H9 (cell line): ENCODE measurements around the gene HES4. TPM values are rescaled to one million over a fixed set of nuclear protein-coding genes. Genes with fewer than 3 reads are reported as not detected.

Experiments
- DNase-seq: peaks from one replicate; pipeline ENCODE4 v3.0.0-alpha.2; 2017
- H2AFZ ChIP-seq: one replicate; pipeline ENCODE4 v1.6.1; 2013; ENCODE audit warnings: mild to moderate bottlenecking, low read length, control low read depth, moderate library complexity
- H2AK5ac ChIP-seq: 2 replicates; pipeline ENCODE4 v1.6.1; 2013; ENCODE audit warnings: low read length, control low read depth, mixed read lengths; ENCODE audit not compliant: insufficient read length
- H2BK120ac ChIP-seq: one replicate; pipeline ENCODE4 v1.6.1; 2013; ENCODE audit warnings: low read depth, mild to moderate bottlenecking, low read length, control low read depth, inconsistent platforms; ENCODE audit not compliant: poor library complexity, severe bottlenecking
- H2BK12ac ChIP-seq: 2 replicates; pipeline ENCODE4 v1.6.1; 2013; ENCODE audit warnings: low read length, control low read depth, mixed read lengths, low read depth; ENCODE audit not compliant: insufficient read length
- H2BK15ac ChIP-seq: 2 replicates; pipeline ENCODE4 v1.6.1; 2013; ENCODE audit warnings: low read depth, low read length, control low read depth
- H2BK20ac ChIP-seq: one replicate; pipeline ENCODE4 v1.6.1; 2013; ENCODE audit warnings: low read depth, mild to moderate bottlenecking, low read length, control low read depth, inconsistent platforms; ENCODE audit not compliant: poor library complexity, severe bottlenecking
- H2BK5ac ChIP-seq: 2 replicates; pipeline ENCODE4 v1.6.1; 2013; ENCODE audit warnings: low read length, control low read depth, mixed read lengths; ENCODE audit not compliant: insufficient read length
- H3K14ac ChIP-seq: 2 replicates; pipeline ENCODE4 v1.6.1; 2013; ENCODE audit warnings: low read length, control low read depth; ENCODE audit not compliant: insufficient read depth
- H3K18ac ChIP-seq: 2 replicates; pipeline ENCODE4 v1.6.1; 2013; ENCODE audit warnings: low read depth, mild to moderate bottlenecking, mixed read lengths, low read length, control low read depth; ENCODE audit not compliant: insufficient read length
- H3K23ac ChIP-seq: 2 replicates; pipeline ENCODE4 v1.6.1; 2013; ENCODE audit warnings: low read length, control low read depth, mixed read lengths, low read depth; ENCODE audit not compliant: insufficient read length
- H3K23me2 ChIP-seq: 2 replicates; pipeline ENCODE4 v1.6.1; 2013; ENCODE audit warnings: low read depth, mild to moderate bottlenecking, mixed read lengths, low read length, control low read depth; ENCODE audit not compliant: insufficient read length, poor library complexity, severe bottlenecking
- H3K27ac ChIP-seq: 2 replicates; pipeline ENCODE4 v1.5.1; 2013; ENCODE audit warnings: low read length, control low read depth, mixed read lengths, low read depth; ENCODE audit not compliant: insufficient read length
- H3K27me3 ChIP-seq: 2 replicates; pipeline ENCODE4 v1.6.1; 2013; ENCODE audit warnings: low read length, control low read depth, inconsistent platforms; ENCODE audit not compliant: insufficient read depth
- H3K4ac ChIP-seq: 2 replicates; pipeline ENCODE4 v1.6.1; 2013; ENCODE audit warnings: low read depth, mild to moderate bottlenecking, control low read depth, inconsistent platforms, low read length, moderate library complexity
- H3K4me1 ChIP-seq: 2 replicates; pipeline ENCODE4 v1.6.1; 2013; ENCODE audit warnings: low read length, control low read depth, inconsistent platforms; ENCODE audit not compliant: insufficient read depth
- H3K4me2 ChIP-seq: 2 replicates; pipeline ENCODE4 v1.6.1; 2013; ENCODE audit warnings: low read length, control low read depth, mixed read lengths; ENCODE audit not compliant: insufficient read length, insufficient read depth
- H3K56ac ChIP-seq: 2 replicates; pipeline ENCODE4 v1.6.1; 2013; ENCODE audit warnings: low read depth, mild to moderate bottlenecking, mixed read lengths, low read length, control low read depth; ENCODE audit not compliant: insufficient read length
- H3K79me1 ChIP-seq: 2 replicates; pipeline ENCODE4 v1.6.1; 2013; ENCODE audit warnings: low read depth, mild to moderate bottlenecking, moderate library complexity, low read length, control low read depth, inconsistent platforms; ENCODE audit not compliant: insufficient read depth, poor library complexity, severe bottlenecking
- H3K79me2 ChIP-seq: 2 replicates; pipeline ENCODE4 v1.6.1; 2013; ENCODE audit warnings: low read length, control low read depth, inconsistent platforms; ENCODE audit not compliant: insufficient read depth
- H3K9ac ChIP-seq: 2 replicates; pipeline ENCODE4 v1.6.1; 2013; ENCODE audit warnings: low read length, control low read depth, mixed read lengths; ENCODE audit not compliant: insufficient read length; ENCODE audit errors: extremely low read depth
- H3K9me3 ChIP-seq: one replicate; pipeline ENCODE4 v1.6.1; 2013; ENCODE audit warnings: low read depth, low read length, inconsistent platforms; ENCODE audit not compliant: control insufficient read depth
- H3T11ph ChIP-seq: one replicate; pipeline ENCODE4 v1.6.1; 2013; ENCODE audit warnings: mild to moderate bottlenecking, low read length, control low read depth, inconsistent platforms
- H4K20me1 ChIP-seq: one replicate; pipeline ENCODE4 v1.6.1; 2013; ENCODE audit not compliant: control insufficient read depth, insufficient read length, insufficient read depth
- H4K5ac ChIP-seq: 2 replicates; pipeline ENCODE4 v1.6.1; 2013; ENCODE audit warnings: low read depth, mild to moderate bottlenecking, mixed read lengths, low read length, control low read depth; ENCODE audit not compliant: insufficient read length
- H4K8ac ChIP-seq: replicated peaks from 2 replicates; pipeline ENCODE4 v1.6.1; 2013; ENCODE audit warnings: low read length, control low read depth, mixed read lengths, low read depth; ENCODE audit not compliant: insufficient read length
- H4K91ac ChIP-seq: 2 replicates; pipeline ENCODE4 v1.6.1; 2013; ENCODE audit warnings: low read depth, mild to moderate bottlenecking, moderate library complexity, mixed read lengths, low read length, control low read depth; ENCODE audit not compliant: insufficient read length
- H3K27ac Mint-ChIP-seq, 3 experiments: 2 replicates in 2 of 3; 3 replicates in 1 of 3; pipeline ENCODE4 v1.8.0; 2020 to 2021; ENCODE audit warnings: mixed read lengths in 3 of 3, mild to moderate bottlenecking in 1 of 3, moderate library complexity in 1 of 3
- H3K27me3 Mint-ChIP-seq: 2 replicates; pipeline ENCODE4 v1.8.0; 2021; ENCODE audit warnings: low read depth, mild to moderate bottlenecking, moderate library complexity, mixed read lengths
- H3K36me3 Mint-ChIP-seq, 3 experiments: 2 replicates in 2 of 3; 3 replicates in 1 of 3; pipeline ENCODE4 v1.8.0; 2020 to 2021; ENCODE audit warnings: low read depth in 3 of 3, mixed read lengths in 3 of 3; ENCODE audit not compliant: insufficient read depth in 1 of 3
- H3K4me1 Mint-ChIP-seq, 2 experiments: 2 replicates each; pipeline ENCODE4 v1.8.0; 2020; ENCODE audit warnings: mixed read lengths in 2 of 2
- H3K4me3 Mint-ChIP-seq, 2 experiments: 2 replicates in 1 of 2; 3 replicates in 1 of 2; pipeline ENCODE4 v1.8.0; 2020 to 2021; ENCODE audit warnings: mild to moderate bottlenecking in 2 of 2, mixed read lengths in 2 of 2, moderate library complexity in 1 of 2
- H3K9me3 Mint-ChIP-seq, 2 experiments: 2 replicates in 1 of 2; 3 replicates in 1 of 2; pipeline ENCODE4 v1.8.0; 2020; ENCODE audit warnings: mild to moderate bottlenecking in 2 of 2, mixed read lengths in 2 of 2, moderate library complexity in 1 of 2
- CTCF ChIP-seq: fragments of 200-600 bp; sonication (generic); conservative IDR thresholded peaks from 3 replicates; pipeline ENCODE4 v1.8.0; 2021; ENCODE audit warnings: antibody characterized with exemption, mild to moderate bottlenecking
- WGBS: extraction: QIAGEN DNeasy Blood & Tissue Kit; methylation state at CpG from one replicate; pipeline ENCODE4 v1.1.7; 2013; ENCODE audit warnings: missing lambda C conversion rate, low lambda C conversion rate, mixed read lengths; ENCODE audit not compliant: insufficient read length; ENCODE audit errors: extremely low coverage; 5-methylcytosine and 5-hydroxymethylcytosine counted together
- total RNA-seq: library from RNA; stranded (reverse); gene quantifications from 2 replicates; pipeline ENCODE4 v1.2.1, GENCODE V29; 2021

Gene HES4
- total RNA-seq, 1 experiment from 2014 or later, result 4.0 TPM

GRCh38 chr1:951364-951763 lies 48.5 kb downstream of the HES4 start:
- H3K4me1 ChIP-seq, result no peaks in the 10 kb centered on the region
- H3K56ac ChIP-seq, result no peak overlapping the region
- Mint-ChIP-seq H3K4me3 (no peak overlapping the region; a peak in 1 of 5 replicates), H3K4me1 (peaks cover 0 to 5% of the 10 kb centered on the region in 2 experiments; a peak in 1 of 4 replicates), H3K27me3 (no peaks in the 10 kb centered on the region), H3K36me3 (peaks cover 37 to 87% (median 81%) of the 10 kb centered on the region in 3 experiments; a peak in 6 of 7 replicates), H3K27ac (no peak overlapping the region), H3K9me3 (no peaks in the 10 kb centered on the region; a peak in 2 of 5 replicates)
- no CpG with 5 or more reads among the region's 6 CpGs for WGBS
- no peak overlapping the region for H4K91ac ChIP-seq
- H4K20me1 ChIP-seq, result no peaks in the 10 kb centered on the region
- no peak overlapping the region for H3K9ac ChIP-seq
- no peak overlapping the region for H2AFZ ChIP-seq
- H2BK5ac ChIP-seq, result no peak overlapping the region
- DNase-seq, result peak; percentile 53
- H2BK20ac ChIP-seq, result no peak overlapping the region
- H4K8ac ChIP-seq, result no peak overlapping the region
- no peak overlapping the region for H4K5ac ChIP-seq
- no peak overlapping the region for H3K4ac ChIP-seq
- no peak overlapping the region for H3K18ac ChIP-seq
- no peaks in the 10 kb centered on the region for H3K9me3 ChIP-seq
- TF ChIP-seq CTCF, result peak; percentile 69
- H2BK120ac ChIP-seq, result no peak overlapping the region
- H3K27ac ChIP-seq, result no peak overlapping the region
- no peaks in the 10 kb centered on the region for H3K27me3 ChIP-seq
- H3K23ac ChIP-seq, result no peak overlapping the region
- H3K14ac ChIP-seq, result no peak overlapping the region
- H3K79me1 ChIP-seq, result no peaks in the 10 kb centered on the region
- no peak overlapping the region for H2BK15ac ChIP-seq
- no peaks in the 10 kb centered on the region for H3K79me2 ChIP-seq
- H3T11ph ChIP-seq, result no peak overlapping the region
- H2AK5ac ChIP-seq, result no peak overlapping the region
- no peak overlapping the region for H2BK12ac ChIP-seq
- H3K23me2 ChIP-seq, result no peaks in the 10 kb centered on the region
- H3K4me2 ChIP-seq, result no peak overlapping the region
